Endothelial cell of umbilical vein (primary cell): ENCODE measurements around the gene NOX5.

Source experiments
- CTCF ChIP-seq, 2 donors: IDR thresholded peaks; 1 replicate in 1 of 2; 2 replicates in 1 of 2; pipeline ENCODE4 v1.5.1; 2011; ENCODE audit warnings: low read length in 2 of 2, mild to moderate bottlenecking in 2 of 2, moderate library complexity in 2 of 2, control low read depth in 1 of 2, inconsistent platforms in 1 of 2, low read depth in 1 of 2; ENCODE audit not compliant: insufficient read depth in 1 of 2; ENCODE audit errors: extremely low read depth in 1 of 2
- EZH2 ChIP-seq: IDR thresholded peaks from 2 replicates; pipeline ENCODE4 v1.6.1; 2012; ENCODE audit warnings: borderline replicate concordance, low read depth, mild to moderate bottlenecking, moderate library complexity, low read length, inconsistent platforms; ENCODE audit not compliant: severe bottlenecking
- FOS ChIP-seq: IDR thresholded peaks from 2 replicates; pipeline ENCODE4 v1.6.1; 2011; ENCODE audit warnings: mild to moderate bottlenecking, low read length, moderate library complexity, borderline replicate concordance; ENCODE audit not compliant: insufficient read depth
- GATA2 ChIP-seq: IDR thresholded peaks from 2 replicates; pipeline ENCODE4 v1.7.0; 2011; ENCODE audit warnings: low read depth, mild to moderate bottlenecking, moderate library complexity, mixed read lengths, low read length; ENCODE audit not compliant: insufficient read length, insufficient read depth
- JUN ChIP-seq: IDR thresholded peaks from 2 replicates; pipeline ENCODE4 v1.6.1; 2011; ENCODE audit warnings: borderline replicate concordance, low read depth; ENCODE audit not compliant: insufficient read length, insufficient read depth
- MAX ChIP-seq: IDR thresholded peaks from 2 replicates; pipeline ENCODE4 v1.6.1; 2011; ENCODE audit not compliant: insufficient read depth, insufficient read length
- MYC ChIP-seq: IDR thresholded peaks from one replicate; pipeline ENCODE4 v1.6.1; 2011; ENCODE audit warnings: mild to moderate bottlenecking, low read depth, low read length
- POLR2A ChIP-seq: IDR thresholded peaks from 2 replicates; pipeline ENCODE4 v1.6.1; 2012; ENCODE audit warnings: low read depth, mild to moderate bottlenecking, control low read depth, low read length
- POLR2AphosphoS5 ChIP-seq: IDR thresholded peaks from 2 replicates; pipeline ENCODE4 v1.6.1; 2012; ENCODE audit warnings: low read depth, mild to moderate bottlenecking, control low read depth, low read length, moderate library complexity; ENCODE audit not compliant: insufficient read depth

- TF ChIP-seq CTCF (IDR thresholded peaks at IDR 0.05; ENCODE audit: extremely low read depth in 1 of 2, insufficient read depth in 1 of 2, low read depth in 1 of 2, low read length in 2 of 2): no peak
- TF ChIP-seq POLR2A: no peak
- no peak for TF ChIP-seq EZH2
- TF ChIP-seq MAX: no peak
- TF ChIP-seq POLR2AphosphoS5: no peak
- TF ChIP-seq JUN: no peak
- TF ChIP-seq MYC: no peak
- TF ChIP-seq GATA2: no peak
- TF ChIP-seq FOS: no peak
Observed at GRCh38 chr15:69000725-69001503, 13.6 kb upstream of the NOX5 start.
